Activated CD8-positive, alpha-beta memory T cell treated with anti-CD3 and anti-CD28 coated beads for 24 hours (primary cell): ENCODE results near the gene LIG4.

Source experiments
- DNase-seq: peaks from one replicate; pipeline ENCODE4 v3.0.0-alpha.2; 2020

Gene LIG4

GRCh38 chr13:108193806-108194205 lies 21.5 kb downstream of the LIG4 start:
- no peak for DNase-seq

- no peak for DNase-seq
Measured at GRCh38 chr13:108190897-108191296, 24.4 kb downstream of the LIG4 start.

GRCh38 chr13:108188260-108188659 lies 27.1 kb downstream of the LIG4 start:
- no peak for DNase-seq

GRCh38 chr13:108185223-108185622 lies 30.1 kb downstream of the LIG4 start:
- no peak for DNase-seq

GRCh38 chr13:108182652-108183051 lies 32.7 kb downstream of the LIG4 start:
- DNase-seq: no peak

- DNase-seq: no peak
Measured at GRCh38 chr13:108178078-108178477, 37.3 kb downstream of the LIG4 start.

- DNase-seq: peak; percentile 73
Measured at GRCh38 chr13:108176685-108177274, 38.6 kb downstream of the LIG4 start.

GRCh38 chr13:108168929-108169328 lies 46.4 kb downstream of the LIG4 start:
- no peak for DNase-seq

GRCh38 chr13:108166078-108166477 lies 49.3 kb downstream of the LIG4 start:
- DNase-seq: no peak

- DNase-seq: no peak
Measured at GRCh38 chr13:108158746-108159145, 56.6 kb downstream of the LIG4 start.
